Trophoblast cell (in vitro differentiated cells and primary cell): Measurements from ENCODE around the gene CLN5.

Experiments used
- DNase-seq, 2 donors: peaks; one replicate each; pipeline ENCODE4 v3.0.0-alpha.2; 2016
- H2AFZ ChIP-seq: 2 replicates; pipeline ENCODE4 v1.6.1; 2013; ENCODE audit warnings: low read length, moderate library complexity, mild to moderate bottlenecking; ENCODE audit not compliant: insufficient read depth, poor library complexity
- H2AK5ac ChIP-seq: 2 replicates; pipeline ENCODE4 v1.6.1; 2013; ENCODE audit warnings: mild to moderate bottlenecking, low read length
- H2BK120ac ChIP-seq: 2 replicates; pipeline ENCODE4 v1.6.1; 2013; ENCODE audit warnings: low read length, mild to moderate bottlenecking, moderate library complexity; ENCODE audit not compliant: insufficient read depth, poor library complexity
- H2BK12ac ChIP-seq: 2 replicates; pipeline ENCODE4 v1.6.1; 2013; ENCODE audit warnings: mild to moderate bottlenecking, low read length, moderate library complexity
- H2BK5ac ChIP-seq: 2 replicates; pipeline ENCODE4 v1.6.1; 2013; ENCODE audit warnings: low read length, low read depth, moderate library complexity, mild to moderate bottlenecking; ENCODE audit not compliant: poor library complexity
- H3K14ac ChIP-seq: 2 replicates; pipeline ENCODE4 v1.6.1; 2013; ENCODE audit warnings: mild to moderate bottlenecking, low read length
- H3K18ac ChIP-seq: 2 replicates; pipeline ENCODE4 v1.6.1; 2013; ENCODE audit warnings: mild to moderate bottlenecking, low read length
- H3K23ac ChIP-seq: 2 replicates; pipeline ENCODE4 v1.6.1; 2013; ENCODE audit warnings: low read length
- H3K27ac ChIP-seq: 2 replicates; pipeline ENCODE4 v1.5.1; 2013; ENCODE audit warnings: low read depth, mild to moderate bottlenecking, inconsistent platforms, low read length, moderate library complexity
- H3K27me3 ChIP-seq: 2 replicates; pipeline ENCODE4 v1.6.1; 2013; ENCODE audit warnings: inconsistent platforms, mild to moderate bottlenecking, low read length, moderate library complexity; ENCODE audit not compliant: insufficient read depth
- H3K36me3 ChIP-seq, 2 experiments: 1 replicate in 1 of 2; 2 replicates in 1 of 2; pipeline ENCODE4 v1.6.1; 2013; ENCODE audit warnings: low read length in 2 of 2, mild to moderate bottlenecking in 2 of 2, moderate library complexity in 1 of 2; ENCODE audit not compliant: insufficient read depth in 2 of 2, control insufficient read depth in 1 of 2
- H3K4ac ChIP-seq: 2 replicates; pipeline ENCODE4 v1.6.1; 2013; ENCODE audit warnings: low read depth, mild to moderate bottlenecking, low read length, moderate library complexity
- H3K4me1 ChIP-seq, 2 experiments: 1 replicate in 1 of 2; 2 replicates in 1 of 2; pipeline ENCODE4 v1.6.1; 2013; ENCODE audit warnings: low read length in 2 of 2, mild to moderate bottlenecking in 2 of 2, moderate library complexity in 1 of 2; ENCODE audit not compliant: insufficient read depth in 2 of 2, control insufficient read depth in 1 of 2
- H3K4me2 ChIP-seq: 2 replicates; pipeline ENCODE4 v1.6.1; 2013; ENCODE audit warnings: inconsistent platforms, mild to moderate bottlenecking, low read length, moderate library complexity
- H3K4me3 ChIP-seq: 2 replicates; pipeline ENCODE4 v1.5.1; 2013; ENCODE audit warnings: mild to moderate bottlenecking, low read depth, low read length, inconsistent platforms
- H3K79me1 ChIP-seq: one replicate; pipeline ENCODE4 v1.6.1; 2013; ENCODE audit warnings: low read length
- H3K79me2 ChIP-seq: 2 replicates; pipeline ENCODE4 v1.6.1; 2013; ENCODE audit warnings: low read length, mild to moderate bottlenecking; ENCODE audit not compliant: control insufficient read depth, insufficient read depth, poor library complexity
- H3K9ac ChIP-seq: 2 replicates; pipeline ENCODE4 v1.6.1; 2013; ENCODE audit warnings: mild to moderate bottlenecking, low read length
- H3K9me3 ChIP-seq: 2 replicates; pipeline ENCODE4 v1.6.1; 2013; ENCODE audit warnings: low read depth, mild to moderate bottlenecking, control low read depth, inconsistent platforms, low read length; ENCODE audit not compliant: insufficient read depth
- H4K12ac ChIP-seq: 2 replicates; pipeline ENCODE4 v1.6.1; 2013; ENCODE audit warnings: low read depth, mild to moderate bottlenecking, low read length, moderate library complexity
- H4K8ac ChIP-seq: 2 replicates; pipeline ENCODE4 v1.6.1; 2013; ENCODE audit warnings: low read depth, mild to moderate bottlenecking, low read length, moderate library complexity
- H4K91ac ChIP-seq: one replicate; pipeline ENCODE4 v1.6.1; 2013; ENCODE audit warnings: low read depth, mild to moderate bottlenecking, low read length, moderate library complexity
- WGBS: extraction: QIAGEN DNeasy Blood & Tissue Kit; methylation state at CpG from one replicate; pipeline ENCODE4 v1.1.7; 2013; ENCODE audit warnings: missing lambda C conversion rate; ENCODE audit not compliant: insufficient read length, insufficient coverage; ENCODE audit errors: extremely low coverage; 5-methylcytosine and 5-hydroxymethylcytosine counted together

CLN5 gene

DNA sequence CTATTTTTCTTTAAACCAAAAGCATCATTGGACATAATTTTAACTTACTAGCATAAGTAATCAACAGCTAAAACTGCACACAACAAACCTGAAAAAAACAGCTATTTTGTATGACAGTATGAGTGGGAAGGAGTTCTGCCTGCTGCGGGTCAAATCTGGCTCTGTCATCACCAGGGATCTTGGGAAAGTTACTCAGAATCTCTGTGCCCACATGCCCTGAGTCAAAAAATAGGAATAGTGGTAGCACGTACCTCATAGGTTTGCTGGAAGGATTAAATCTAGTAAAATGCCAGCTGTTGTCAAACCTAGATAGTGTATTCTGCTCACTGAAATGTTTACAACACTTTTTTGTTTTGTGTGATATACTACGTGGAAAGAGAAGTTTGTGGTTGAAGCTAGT is 1.1 kb downstream of the CLN5 start:
- Histone ChIP-seq H2AFZ (no peak overlapping the region), H2BK120ac (no peak overlapping the region), H4K91ac (no peak overlapping the region), H3K9ac (no peak overlapping the region), H3K18ac (no peak overlapping the region), H3K79me2 (peaks cover 5% of the 10 kb centered on the region), H4K8ac (no peak overlapping the region), H3K27me3 (no peaks in the 10 kb centered on the region), H3K4me3 (no peak overlapping the region), H3K4me1 (peaks cover 6% of the 10 kb centered on the region in 2 experiments), H3K4ac (no peak overlapping the region), H3K23ac (no peak overlapping the region), H3K36me3 (peaks cover 0 to 7% of the 10 kb centered on the region in 2 experiments), H2BK12ac (no peak overlapping the region), H3K14ac (no peak overlapping the region), H3K79me1 (peaks cover 8% of the 10 kb centered on the region), H2AK5ac (no peak overlapping the region), H4K12ac (no peak overlapping the region), H3K4me2 (peak overlapping the region; percentile 83), H3K27ac (no peak overlapping the region), H2BK5ac (no peak overlapping the region), H3K9me3 (no peaks in the 10 kb centered on the region)
- WGBS = no CpG with 5 or more reads among the region's 3 CpGs
- peak; percentile 83 to 89 for DNase-seq

DNA sequence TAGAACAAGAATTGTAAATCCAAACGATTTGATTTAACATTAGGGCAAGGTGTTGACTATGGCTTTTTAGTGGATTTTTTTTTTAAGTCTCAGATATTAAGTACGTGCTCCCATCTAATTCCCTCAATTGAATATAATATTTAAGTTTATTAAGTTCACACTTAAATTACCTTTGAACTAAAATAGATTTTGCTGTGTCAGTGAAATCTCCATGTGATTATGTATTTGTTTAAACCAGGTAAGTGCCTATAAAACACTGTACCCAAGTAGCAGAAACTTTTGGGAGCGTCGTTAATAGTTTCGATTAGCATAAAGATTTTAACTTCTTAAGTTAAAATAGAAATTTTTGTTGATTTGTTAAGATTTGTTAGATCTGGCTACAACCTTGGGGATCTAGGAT is 1.6 kb downstream of the CLN5 start:
- Histone ChIP-seq H3K9me3 (no peaks in the 10 kb centered on the region), H2BK12ac (no peak overlapping the region), H2BK5ac (no peak overlapping the region), H3K79me2 (peaks cover 5% of the 10 kb centered on the region), H3K18ac (no peak overlapping the region), H2AK5ac (no peak overlapping the region), H4K8ac (no peak overlapping the region), H3K4me1 (peaks cover 6% of the 10 kb centered on the region in 2 experiments), H3K23ac (no peak overlapping the region), H3K4ac (no peak overlapping the region), H3K14ac (no peak overlapping the region), H3K27me3 (no peaks in the 10 kb centered on the region), H3K79me1 (peaks cover 8% of the 10 kb centered on the region), H2BK120ac (no peak overlapping the region), H3K36me3 (peaks cover 0 to 7% of the 10 kb centered on the region in 2 experiments), H3K4me3 (no peak overlapping the region), H3K27ac (no peak overlapping the region), H2AFZ (no peak overlapping the region), H4K12ac (no peak overlapping the region), H3K4me2 (no peak overlapping the region), H3K9ac (no peak overlapping the region), H4K91ac (no peak overlapping the region)
- no peak for DNase-seq
- WGBS = 100% methylated on average over 1 of the region's 5 CpGs

DNA sequence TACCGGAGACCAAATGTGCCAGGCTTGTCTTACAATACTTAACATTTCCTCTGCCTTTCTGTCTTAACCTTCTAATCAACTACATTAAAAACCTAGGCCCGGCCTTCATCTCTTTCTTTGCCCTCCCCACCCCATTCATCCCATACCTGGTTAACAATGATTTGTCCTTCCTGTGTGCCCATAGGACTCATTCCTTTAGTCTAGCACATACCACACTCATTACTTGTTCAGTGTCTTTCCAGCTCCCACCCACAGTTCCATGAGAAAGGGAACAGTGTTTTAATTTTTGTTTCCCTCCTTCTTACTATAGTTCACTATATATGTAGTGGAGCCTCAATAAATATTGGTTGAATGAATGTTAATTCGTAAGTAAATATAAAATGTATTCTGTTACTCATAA is 2.4 kb downstream of the CLN5 start:
- Histone ChIP-seq H3K9ac (no peak overlapping the region), H3K4me3 (no peak overlapping the region), H3K79me1 (peaks cover 8% of the 10 kb centered on the region), H4K12ac (no peak overlapping the region), H2AK5ac (no peak overlapping the region), H2AFZ (no peak overlapping the region), H3K79me2 (peaks cover 5% of the 10 kb centered on the region), H3K18ac (no peak overlapping the region), H3K27ac (no peak overlapping the region), H2BK5ac (no peak overlapping the region), H4K8ac (no peak overlapping the region), H3K36me3 (peaks cover 0 to 7% of the 10 kb centered on the region in 2 experiments), H3K27me3 (no peaks in the 10 kb centered on the region), H2BK120ac (no peak overlapping the region), H3K4ac (peak overlapping the region; percentile 14), H2BK12ac (no peak overlapping the region), H3K14ac (no peak overlapping the region), H3K9me3 (no peaks in the 10 kb centered on the region), H3K4me1 (peaks cover 6% of the 10 kb centered on the region in 2 experiments), H3K23ac (no peak overlapping the region), H3K4me2 (no peak overlapping the region), H4K91ac (no peak overlapping the region)
- no CpG with 5 or more reads among the region's 3 CpGs for WGBS
- DNase-seq = peak in 1 of 2 donors; percentile 46

DNA sequence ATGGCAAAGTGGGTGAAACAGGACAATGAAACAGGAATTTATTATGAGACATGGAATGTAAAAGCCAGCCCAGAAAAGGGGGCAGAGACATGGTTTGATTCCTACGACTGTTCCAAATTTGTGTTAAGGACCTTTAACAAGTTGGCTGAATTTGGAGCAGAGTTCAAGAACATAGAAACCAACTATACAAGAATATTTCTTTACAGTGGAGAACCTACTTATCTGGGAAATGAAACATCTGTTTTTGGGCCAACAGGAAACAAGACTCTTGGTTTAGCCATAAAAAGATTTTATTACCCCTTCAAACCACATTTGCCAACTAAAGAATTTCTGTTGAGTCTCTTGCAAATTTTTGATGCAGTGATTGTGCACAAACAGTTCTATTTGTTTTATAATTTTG is 8.6 kb downstream of the CLN5 start:
- no peak overlapping the region for H3K18ac ChIP-seq
- no peaks in the 10 kb centered on the region for H3K79me1 ChIP-seq
- H3K4me1 ChIP-seq = no peaks in the 10 kb centered on the region
- H3K9me3 ChIP-seq = no peaks in the 10 kb centered on the region
- no peak overlapping the region for H3K4ac ChIP-seq
- H2AK5ac ChIP-seq = no peak overlapping the region
- no peaks in the 10 kb centered on the region for H3K27me3 ChIP-seq
- H3K4me3 ChIP-seq = no peak overlapping the region
- no peak for DNase-seq
- no peak overlapping the region for H4K12ac ChIP-seq
- H2BK12ac ChIP-seq = no peak overlapping the region
- no peaks in the 10 kb centered on the region for H3K79me2 ChIP-seq
- H3K27ac ChIP-seq = no peak overlapping the region
- no peak overlapping the region for H3K4me2 ChIP-seq
- no peak overlapping the region for H2BK120ac ChIP-seq
- WGBS = no CpG with 5 or more reads among the region's 1 CpG
- H2BK5ac ChIP-seq = no peak overlapping the region
- H4K91ac ChIP-seq = no peak overlapping the region
- no peak overlapping the region for H4K8ac ChIP-seq
- no peak overlapping the region for H3K9ac ChIP-seq
- no peak overlapping the region for H3K23ac ChIP-seq
- no peak overlapping the region for H2AFZ ChIP-seq
- H3K36me3 ChIP-seq = peaks cover 2 to 15% of the 10 kb centered on the region in 2 experiments
- no peak overlapping the region for H3K14ac ChIP-seq
